ENCODE measurements around the gene ARHGAP15. TPM values are rescaled to one million over a fixed set of nuclear protein-coding genes. Genes with fewer than 3 reads are reported as not detected.

The ARHGAP15 gene
- total RNA-seq, 1 donor from 2014 or later: 0.51 TPM

GRCh38 chr2:143698888-143699570 is 569.8 kb downstream of the ARHGAP15 start:
- Mint-ChIP-seq H3K36me3 (no peaks in the 10 kb centered on the region), H3K9me3 (no peaks in the 10 kb centered on the region), H3K4me1 (peaks cover 23% of the 10 kb centered on the region), H3K4me3 (no peak overlapping the region), H3K27me3 (ENCODE audit: low read depth) (peaks cover 2% of the 10 kb centered on the region), H3K27ac (no peak overlapping the region)
- no peak for DNase-seq (ENCODE audit: low spot score in 2 of 2, unreplicated experiment in 2 of 2)
- no peak for TF ChIP-seq CTCF (IDR thresholded peaks at IDR 0.05; ENCODE audit: unreplicated experiment)

GRCh38 chr2:143700865-143701264 is 571.6 kb downstream of the ARHGAP15 start:
- no peak overlapping the region for H3K27ac Mint-ChIP-seq
- no peak overlapping the region for H3K4me3 Mint-ChIP-seq
- H3K9me3 Mint-ChIP-seq: no peaks in the 10 kb centered on the region
- H3K27me3 Mint-ChIP-seq (ENCODE audit: low read depth): peaks cover 2% of the 10 kb centered on the region
- H3K4me1 Mint-ChIP-seq: peaks cover 32% of the 10 kb centered on the region
- no peak for DNase-seq (ENCODE audit: low spot score in 2 of 2, unreplicated experiment in 2 of 2)
- no peak for TF ChIP-seq CTCF (IDR thresholded peaks at IDR 0.05; ENCODE audit: unreplicated experiment)
- H3K36me3 Mint-ChIP-seq: no peaks in the 10 kb centered on the region

GRCh38 chr2:143701785-143702184 is 572.6 kb downstream of the ARHGAP15 start:
- H3K9me3 Mint-ChIP-seq: no peaks in the 10 kb centered on the region
- H3K4me3 Mint-ChIP-seq: no peak overlapping the region
- H3K27ac Mint-ChIP-seq: no peak overlapping the region
- no peaks in the 10 kb centered on the region for H3K36me3 Mint-ChIP-seq
- H3K27me3 Mint-ChIP-seq (ENCODE audit: low read depth): peaks cover 2% of the 10 kb centered on the region
- H3K4me1 Mint-ChIP-seq: peaks cover 33% of the 10 kb centered on the region
- no peak for DNase-seq (ENCODE audit: low spot score in 2 of 2, unreplicated experiment in 2 of 2)
- TF ChIP-seq CTCF (IDR thresholded peaks at IDR 0.05; ENCODE audit: unreplicated experiment): no peak

- Mint-ChIP-seq H3K27me3 (ENCODE audit: low read depth) (peaks cover 2% of the 10 kb centered on the region), H3K36me3 (no peaks in the 10 kb centered on the region), H3K4me1 (peaks cover 41% of the 10 kb centered on the region), H3K27ac (peak overlapping the region; percentile 31), H3K9me3 (no peaks in the 10 kb centered on the region), H3K4me3 (no peak overlapping the region)
- no peak for TF ChIP-seq CTCF (IDR thresholded peaks at IDR 0.05; ENCODE audit: unreplicated experiment)
- DNase-seq (ENCODE audit: low spot score in 2 of 2, unreplicated experiment in 2 of 2): no peak
These were observed 573.7 kb downstream of the ARHGAP15 start for GRCh38 chr2:143702931-143703330.

- H3K36me3 Mint-ChIP-seq: no peaks in the 10 kb centered on the region
These were observed 575.4 kb downstream of the ARHGAP15 start for GRCh38 chr2:143704451-143705106.

More at GRCh38 chr2:143704451-143705106, 575.4 kb downstream of the ARHGAP15 start:
- Mint-ChIP-seq H3K4me1 (peaks cover 42% of the 10 kb centered on the region), H3K4me3 (no peak overlapping the region), H3K27ac (peak overlapping the region; percentile 62), H3K9me3 (no peaks in the 10 kb centered on the region), H3K27me3 (ENCODE audit: low read depth) (no peaks in the 10 kb centered on the region)
- TF ChIP-seq CTCF (IDR thresholded peaks at IDR 0.05; ENCODE audit: unreplicated experiment): no peak
- no peak for DNase-seq (ENCODE audit: low spot score in 2 of 2, unreplicated experiment in 2 of 2)

All from mesothelial cell of epicardium (in vitro differentiated cells).